ENCODE results near the gene CIDEB.

GRCh38 chr14:24259282-24260025 lies 48.3 kb downstream of the CIDEB start:
- TF ChIP-seq, protein P1, sequence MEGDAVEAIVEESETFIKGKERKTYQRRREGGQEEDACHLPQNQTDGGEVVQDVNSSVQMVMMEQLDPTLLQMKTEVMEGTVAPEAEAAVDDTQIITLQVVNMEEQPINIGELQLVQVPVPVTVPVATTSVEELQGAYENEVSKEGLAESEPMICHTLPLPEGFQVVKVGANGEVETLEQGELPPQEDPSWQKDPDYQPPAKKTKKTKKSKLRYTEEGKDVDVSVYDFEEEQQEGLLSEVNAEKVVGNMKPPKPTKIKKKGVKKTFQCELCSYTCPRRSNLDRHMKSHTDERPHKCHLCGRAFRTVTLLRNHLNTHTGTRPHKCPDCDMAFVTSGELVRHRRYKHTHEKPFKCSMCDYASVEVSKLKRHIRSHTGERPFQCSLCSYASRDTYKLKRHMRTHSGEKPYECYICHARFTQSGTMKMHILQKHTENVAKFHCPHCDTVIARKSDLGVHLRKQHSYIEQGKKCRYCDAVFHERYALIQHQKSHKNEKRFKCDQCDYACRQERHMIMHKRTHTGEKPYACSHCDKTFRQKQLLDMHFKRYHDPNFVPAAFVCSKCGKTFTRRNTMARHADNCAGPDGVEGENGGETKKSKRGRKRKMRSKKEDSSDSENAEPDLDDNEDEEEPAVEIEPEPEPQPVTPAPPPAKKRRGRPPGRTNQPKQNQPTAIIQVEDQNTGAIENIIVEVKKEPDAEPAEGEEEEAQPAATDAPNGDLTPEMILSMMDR (IDR thresholded peaks at IDR 0.05) = no peak
- no peak for TF ChIP-seq POLR2A (IDR thresholded peaks at IDR 0.05)

Measured in tibial nerve (tissue), 3 donors.